GM06990 (cell line): Measurements from ENCODE around the gene SLC13A3.

Experiments used
- DNase-seq: peaks from one replicate; pipeline ENCODE4 v3.0.0-alpha.2; 2011; ENCODE audit not compliant: insufficient read length; ENCODE audit errors: extremely low read depth
- H3K27me3 ChIP-seq: replicated peaks from 2 replicates; pipeline ENCODE4 v1.6.0; 2011; ENCODE audit warnings: low read length; ENCODE audit not compliant: control insufficient read depth, insufficient read depth
- H3K36me3 ChIP-seq: 2 replicates; pipeline ENCODE4 v1.5.1; 2011; ENCODE audit warnings: low read length; ENCODE audit not compliant: control insufficient read depth, insufficient read depth
- H3K4me3 ChIP-seq: replicated peaks from 2 replicates; pipeline ENCODE4 v1.5.1; 2011; ENCODE audit warnings: low read depth, mild to moderate bottlenecking, control low read depth, low read length
- CTCF ChIP-seq: IDR thresholded peaks from 2 replicates; pipeline ENCODE4 v1.5.1; 2011; ENCODE audit warnings: low read length, control low read depth, mild to moderate bottlenecking, inconsistent platforms; ENCODE audit not compliant: insufficient read depth, poor library complexity, severe bottlenecking

Gene SLC13A3

GRCh38 chr20:46562009-46562372, 89.3 kb downstream of the SLC13A3 start:
- DNase-seq, result no peak
- no peaks in the 10 kb centered on the region for H3K36me3 ChIP-seq
- H3K4me3 ChIP-seq, result peak overlapping the region; percentile 60
- no peak for TF ChIP-seq CTCF
- H3K27me3 ChIP-seq, result no peaks in the 10 kb centered on the region; the same call in 1 of the 2 replicates

DNA sequence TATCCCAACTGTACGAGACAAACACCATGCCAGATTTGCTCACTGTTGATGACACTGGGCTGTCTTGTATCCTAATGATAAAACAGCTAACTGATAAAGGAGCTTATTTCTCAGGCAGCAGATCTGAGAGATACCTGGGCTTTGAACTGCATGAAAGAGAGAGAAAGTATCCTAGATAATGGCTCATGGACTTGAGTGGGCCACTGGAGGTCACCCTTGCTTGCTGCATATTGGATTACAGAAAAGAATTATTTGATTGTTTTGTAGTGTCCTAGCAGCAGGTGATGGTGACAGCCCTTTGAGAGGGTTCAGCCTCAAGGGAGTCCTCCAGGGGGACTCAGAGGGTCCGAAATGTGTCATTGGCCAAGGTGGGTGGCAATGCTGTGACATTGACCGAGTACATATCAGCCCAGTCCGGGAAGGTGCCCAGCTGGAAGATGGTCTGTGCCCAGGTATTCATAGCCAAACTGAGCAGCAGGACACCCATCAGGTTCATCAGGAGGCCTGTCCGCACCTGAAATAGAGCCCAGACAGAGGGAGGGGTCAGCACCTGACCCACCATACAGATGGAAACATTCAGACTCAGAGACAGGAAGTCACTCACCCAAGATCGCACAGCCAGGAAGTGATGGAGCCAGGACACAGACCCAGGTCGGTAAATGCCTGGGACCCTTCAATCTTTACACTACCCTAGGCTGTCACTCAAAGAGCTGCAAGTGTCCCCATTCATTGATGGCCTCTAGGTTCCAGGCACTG, 91.4 kb downstream of the SLC13A3 start:
- no peak for DNase-seq
- TF ChIP-seq CTCF, result no peak
- Histone ChIP-seq H3K36me3 (no peaks in the 10 kb centered on the region), H3K4me3 (no peak overlapping the region), H3K27me3 (no peaks in the 10 kb centered on the region)

DNA sequence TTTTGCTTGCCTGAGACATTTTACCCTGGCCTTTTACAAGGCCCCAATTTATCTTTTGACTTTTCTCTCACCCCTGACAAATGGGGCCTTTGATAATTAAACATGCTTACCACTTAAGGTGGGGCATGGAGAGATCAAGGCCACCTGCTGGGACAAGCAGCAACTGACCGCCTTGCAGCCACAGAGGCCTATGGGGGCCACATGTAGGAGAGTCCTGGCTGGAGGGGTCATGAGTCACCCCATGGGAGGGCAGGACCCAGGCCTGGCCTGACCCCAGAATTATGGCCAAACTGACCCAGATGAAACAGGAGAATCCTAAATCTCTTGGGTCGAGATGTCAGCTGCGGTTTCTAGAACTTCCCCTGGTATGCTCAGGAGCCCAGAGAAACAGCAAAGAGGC, 92.3 kb downstream of the SLC13A3 start:
- Histone ChIP-seq H3K36me3 (no peaks in the 10 kb centered on the region), H3K27me3 (no peaks in the 10 kb centered on the region), H3K4me3 (no peak overlapping the region)
- TF ChIP-seq CTCF, result no peak
- DNase-seq, result no peak

DNA sequence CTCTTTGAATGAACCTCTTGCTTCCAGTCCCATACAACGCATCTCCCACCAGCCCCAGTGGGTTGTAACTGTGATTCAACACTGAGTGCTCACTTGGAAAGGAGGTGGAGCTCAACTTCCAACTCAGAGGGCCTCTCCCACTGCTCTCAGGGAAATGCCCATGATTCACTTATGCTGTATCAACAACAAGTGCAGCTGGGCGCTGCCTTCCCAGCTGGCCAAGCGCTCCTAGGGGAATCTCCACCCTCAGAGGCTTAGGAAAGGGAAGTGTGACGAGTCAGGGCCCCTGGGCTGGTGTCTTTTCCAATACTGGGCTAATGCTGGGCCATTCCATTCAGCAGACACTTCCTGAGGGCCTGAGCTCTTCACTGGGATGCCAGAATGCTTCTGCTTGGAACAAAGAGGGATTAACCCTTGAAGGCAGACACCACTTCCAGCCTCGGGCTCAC, 92.7 kb downstream of the SLC13A3 start:
- Histone ChIP-seq H3K36me3 (no peaks in the 10 kb centered on the region), H3K27me3 (no peaks in the 10 kb centered on the region), H3K4me3 (no peak overlapping the region)
- no peak for TF ChIP-seq CTCF
- DNase-seq, result no peak

DNA sequence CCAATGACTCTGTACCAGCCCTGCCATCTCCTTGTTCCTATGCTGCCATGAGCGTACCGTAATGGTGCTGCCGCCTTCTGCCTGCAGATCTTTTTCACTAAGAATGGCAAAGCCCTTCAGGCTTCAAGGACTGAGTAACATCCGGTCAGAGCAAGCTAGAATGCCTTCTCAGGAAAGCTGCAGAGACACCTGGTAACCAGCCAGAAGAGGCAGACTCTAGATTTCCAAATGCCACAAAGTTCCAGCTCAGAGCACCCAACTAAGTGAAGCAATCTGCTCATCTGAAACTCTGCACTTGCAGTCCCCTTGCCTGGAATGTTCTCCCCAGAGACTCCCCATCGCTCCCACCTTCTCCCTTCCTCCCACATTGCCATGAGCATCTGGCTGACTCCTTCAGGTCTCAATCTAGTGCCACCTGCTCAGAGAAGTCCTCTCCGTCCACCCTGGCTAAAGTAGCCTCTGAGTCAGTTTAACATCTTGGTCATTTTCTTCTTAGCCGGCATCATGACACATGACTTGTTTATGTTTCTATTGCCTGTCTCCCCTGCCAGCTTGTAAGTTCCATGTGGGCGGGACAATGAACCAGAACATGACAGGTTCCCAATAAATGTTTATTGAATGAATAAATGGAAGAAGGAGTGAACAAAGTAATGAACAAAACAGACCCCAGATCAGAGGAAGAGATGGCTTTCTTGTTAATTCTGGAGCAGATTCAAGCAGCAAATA, 93.9 kb downstream of the SLC13A3 start:
- Histone ChIP-seq H3K36me3 (no peaks in the 10 kb centered on the region), H3K27me3 (no peaks in the 10 kb centered on the region), H3K4me3 (no peak overlapping the region)
- TF ChIP-seq CTCF, result no peak
- no peak for DNase-seq
